Measurements from ENCODE around the gene GTF3C4. TPM values are rescaled to one million over a fixed set of nuclear protein-coding genes. Genes with fewer than 3 reads are reported as not detected.

GTF3C4 gene
- polyA plus RNA-seq, 1 donor from 2014 or later: 11.1 TPM

GRCh38 chr9:132743931-132744479 lies 73.7 kb downstream of the GTF3C4 start:
- no peaks in the 10 kb centered on the region for H3K9me2 ChIP-seq (ENCODE audit: insufficient read depth, low read length)
- no peaks in the 10 kb centered on the region for H3K79me2 ChIP-seq (replicated peaks; ENCODE audit: insufficient read depth, low read length)
- peak overlapping the region; percentile 60 for H3K27ac ChIP-seq (ENCODE audit: low read length)
- no peaks in the 10 kb centered on the region for H3F3A ChIP-seq (ENCODE audit: insufficient read depth, low read length, poor library complexity, severe bottlenecking)
- H3K36me3 ChIP-seq (ENCODE audit: insufficient read depth, low read length): no peaks in the 10 kb centered on the region
- no peaks in the 10 kb centered on the region for H4K20me1 ChIP-seq (ENCODE audit: insufficient read depth)
- H3K4me3 ChIP-seq (ENCODE audit: low read length): peak overlapping the region; percentile 50
- H3K9me3 ChIP-seq (ENCODE audit: low read length): no peaks in the 10 kb centered on the region
- H3K27me3 ChIP-seq (ENCODE audit: insufficient read depth, low read depth, low read length): peaks cover 11% of the 10 kb centered on the region
- no peak overlapping the region for H2AFZ ChIP-seq (ENCODE audit: low read depth, low read length)
- no peak for TF ChIP-seq RAD21 (conservative IDR thresholded peaks at IDR 0.05)
- no peak for TF ChIP-seq MXI1 (conservative IDR thresholded peaks at IDR 0.05; ENCODE audit: poor library complexity, severe bottlenecking)
- TF ChIP-seq EZH2 (IDR thresholded peaks at IDR 0.05; ENCODE audit: borderline replicate concordance, insufficient read depth, low read length, poor library complexity, severe bottlenecking): no peak
- no peak for TF ChIP-seq CTCF (IDR thresholded peaks at IDR 0.05; ENCODE audit: poor library complexity, severe bottlenecking)
- no peak overlapping the region for H3K4me2 ChIP-seq (ENCODE audit: low read length)
- H3K9ac ChIP-seq (ENCODE audit: low read length): no peak overlapping the region

Other genes with a start within 250 kb of the GTF3C4 start
- not detected in 2 replicates for gene BARHL1, start 87.9 kb upstream of the GTF3C4 start, polyA plus RNA-seq
- gene DDX31, start 481 bp upstream of the GTF3C4 start, polyA plus RNA-seq: 12.8 and 17.9 TPM in 2 replicates
- gene AK8, start 207.8 kb downstream of the GTF3C4 start, polyA plus RNA-seq: 0.71 and 1.2 TPM in 2 replicates
- gene SPACA9, start 208.4 kb downstream of the GTF3C4 start, polyA plus RNA-seq: 4.6 and 5.2 TPM in 2 replicates